ENCODE data around the gene KSR1. TPM values are rescaled to one million over a fixed set of nuclear protein-coding genes. Genes with fewer than 3 reads are reported as not detected.

The KSR1 gene
- total and polyA plus RNA-seq, 9 of the 15 experiments (the other 6 are each of a cell fraction or from before 2014, with no cell fraction given): 1.4 to 51.7 (median 18.4) TPM

DNA sequence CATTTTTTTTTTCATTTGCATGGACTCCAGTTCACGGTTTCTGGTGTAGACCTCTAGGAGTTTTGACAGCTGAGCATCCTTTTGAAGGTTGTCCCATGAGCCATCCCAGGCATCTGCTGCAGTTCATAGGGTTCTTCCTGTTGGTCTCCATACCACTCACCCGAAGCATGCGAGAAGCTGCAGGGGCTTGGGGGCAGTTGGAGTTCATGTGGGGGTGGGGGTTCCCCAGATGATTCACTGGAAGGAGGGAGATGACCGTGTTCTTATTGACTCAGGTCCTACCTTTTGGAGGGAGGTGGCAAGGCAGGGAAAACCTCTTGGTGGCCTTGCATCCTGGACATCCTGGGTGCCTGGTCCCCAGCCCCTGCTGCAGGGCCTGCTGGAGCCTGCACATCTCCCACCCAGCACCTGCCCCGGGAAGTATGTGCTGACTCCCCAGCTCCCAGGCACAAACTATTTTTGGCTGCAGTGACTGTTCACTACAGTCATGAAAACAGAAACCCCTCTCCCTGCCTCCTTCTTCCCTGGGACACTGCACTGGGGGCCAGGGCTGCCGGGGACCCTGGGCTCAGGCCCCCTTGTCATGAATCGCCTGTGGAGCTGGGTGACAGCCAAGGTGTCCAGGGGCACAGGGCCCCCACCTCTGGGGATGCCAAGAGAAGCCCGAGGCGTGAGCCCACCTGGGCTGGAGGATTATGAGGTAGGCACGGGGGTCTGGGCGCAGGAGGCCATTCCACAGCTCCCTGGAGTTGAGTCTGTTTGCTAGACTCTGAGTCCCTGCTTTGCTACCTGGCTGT, 109.8 kb downstream of the KSR1 start (continued):
- no peak for TF ChIP-seq KLF13 (tag; IDR thresholded peaks at IDR 0.05; ENCODE audit: borderline replicate concordance, low read depth)
- TF ChIP-seq, protein P1, sequence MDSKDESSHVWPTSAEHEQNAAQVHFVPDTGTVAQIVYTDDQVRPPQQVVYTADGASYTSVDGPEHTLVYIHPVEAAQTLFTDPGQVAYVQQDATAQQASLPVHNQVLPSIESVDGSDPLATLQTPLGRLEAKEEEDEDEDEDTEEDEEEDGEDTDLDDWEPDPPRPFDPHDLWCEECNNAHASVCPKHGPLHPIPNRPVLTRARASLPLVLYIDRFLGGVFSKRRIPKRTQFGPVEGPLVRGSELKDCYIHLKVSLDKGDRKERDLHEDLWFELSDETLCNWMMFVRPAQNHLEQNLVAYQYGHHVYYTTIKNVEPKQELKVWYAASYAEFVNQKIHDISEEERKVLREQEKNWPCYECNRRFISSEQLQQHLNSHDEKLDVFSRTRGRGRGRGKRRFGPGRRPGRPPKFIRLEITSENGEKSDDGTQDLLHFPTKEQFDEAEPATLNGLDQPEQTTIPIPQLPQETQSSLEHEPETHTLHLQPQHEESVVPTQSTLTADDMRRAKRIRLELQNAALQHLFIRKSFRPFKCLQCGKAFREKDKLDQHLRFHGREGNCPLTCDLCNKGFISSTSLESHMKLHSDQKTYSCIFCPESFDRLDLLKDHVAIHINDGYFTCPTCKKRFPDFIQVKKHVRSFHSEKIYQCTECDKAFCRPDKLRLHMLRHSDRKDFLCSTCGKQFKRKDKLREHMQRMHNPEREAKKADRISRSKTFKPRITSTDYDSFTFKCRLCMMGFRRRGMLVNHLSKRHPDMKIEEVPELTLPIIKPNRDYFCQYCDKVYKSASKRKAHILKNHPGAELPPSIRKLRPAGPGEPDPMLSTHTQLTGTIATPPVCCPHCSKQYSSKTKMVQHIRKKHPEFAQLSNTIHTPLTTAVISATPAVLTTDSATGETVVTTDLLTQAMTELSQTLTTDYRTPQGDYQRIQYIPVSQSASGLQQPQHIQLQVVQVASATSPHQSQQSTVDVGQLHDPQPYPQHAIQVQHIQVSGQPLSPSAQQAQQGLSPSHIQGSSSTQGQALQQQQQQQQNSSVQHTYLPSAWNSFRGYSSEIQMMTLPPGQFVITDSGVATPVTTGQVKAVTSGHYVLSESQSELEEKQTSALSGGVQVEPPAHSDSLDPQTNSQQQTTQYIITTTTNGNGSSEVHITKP (IDR thresholded peaks at IDR 0.05; ENCODE audit: partially characterized antibody): peak; percentile 23
- TF ChIP-seq CTBP1 (IDR thresholded peaks at IDR 0.05; ENCODE audit: borderline replicate concordance): no peak
